Memory B cell (primary cell): ENCODE data around the gene ADCY9.

Experiments used
- ATAC-seq: fragments of 150-1000 bp; cut with Tn5 transposase; 2 replicates; pipeline ENCODE4 v1.10.0; 2021; ENCODE audit warnings: low read depth, mild to moderate bottlenecking, moderate library complexity
- DNase-seq, 2 donors: peaks; one replicate each; pipeline ENCODE4 v3.0.0; 2022; ENCODE audit warnings: low spot score in 2 of 2
- H3K27ac Mint-ChIP-seq: one replicate; pipeline ENCODE4 v1.8.0; 2022; ENCODE audit warnings: mild to moderate bottlenecking, moderate library complexity, mixed read lengths
- H3K27me3 Mint-ChIP-seq: one replicate; pipeline ENCODE4 v1.8.0; 2022; ENCODE audit warnings: mixed read lengths
- H3K36me3 Mint-ChIP-seq: one replicate; pipeline ENCODE4 v1.8.0; 2022; ENCODE audit warnings: mild to moderate bottlenecking, mixed read lengths
- H3K4me1 Mint-ChIP-seq: one replicate; pipeline ENCODE4 v1.8.0; 2022; ENCODE audit warnings: mixed read lengths
- H3K4me3 Mint-ChIP-seq: one replicate; pipeline ENCODE4 v1.8.0; 2022; ENCODE audit warnings: mild to moderate bottlenecking, moderate library complexity, mixed read lengths
- H3K9me3 Mint-ChIP-seq: one replicate; pipeline ENCODE4 v1.8.0; 2022; ENCODE audit warnings: mixed read lengths

ADCY9 gene

DNA sequence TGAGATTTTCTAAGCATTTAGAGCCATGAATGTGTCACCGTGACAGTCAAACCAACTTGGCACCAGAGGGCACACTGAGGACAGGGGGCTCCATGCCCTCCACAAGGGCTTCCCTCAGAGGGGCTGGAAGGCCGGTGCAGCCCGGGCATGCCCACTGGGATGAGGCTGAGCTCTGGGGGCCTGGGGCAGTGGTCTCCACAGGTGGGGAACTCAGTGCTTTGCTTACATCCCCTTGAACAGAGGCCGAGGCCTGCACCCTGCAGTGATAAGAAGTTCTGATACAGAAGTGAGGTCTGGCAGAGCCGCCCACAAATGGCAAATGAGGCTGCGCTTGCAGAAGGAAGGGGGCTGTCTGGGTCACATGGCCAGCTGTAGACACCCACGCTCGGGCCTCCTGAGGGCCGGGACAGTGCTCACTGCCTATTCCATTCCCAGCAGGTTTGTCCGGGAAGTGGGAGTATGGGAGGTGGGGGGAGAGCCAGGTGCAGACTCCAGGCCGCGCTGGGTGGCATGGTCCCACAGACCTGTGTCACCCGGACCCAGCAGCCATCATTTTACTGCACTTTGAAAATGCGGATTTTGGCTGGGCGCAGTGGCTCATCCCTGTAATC lies 118.9 kb downstream of the ADCY9 start:
- DNase-seq (no peak), ATAC-seq (no peak)
- Mint-ChIP-seq H3K36me3 (no peaks in the 10 kb centered on the region), H3K4me1 (no peaks in the 10 kb centered on the region), H3K27me3 (no peaks in the 10 kb centered on the region), H3K4me3 (no peak overlapping the region), H3K9me3 (no peaks in the 10 kb centered on the region), H3K27ac (no peak overlapping the region)

DNA sequence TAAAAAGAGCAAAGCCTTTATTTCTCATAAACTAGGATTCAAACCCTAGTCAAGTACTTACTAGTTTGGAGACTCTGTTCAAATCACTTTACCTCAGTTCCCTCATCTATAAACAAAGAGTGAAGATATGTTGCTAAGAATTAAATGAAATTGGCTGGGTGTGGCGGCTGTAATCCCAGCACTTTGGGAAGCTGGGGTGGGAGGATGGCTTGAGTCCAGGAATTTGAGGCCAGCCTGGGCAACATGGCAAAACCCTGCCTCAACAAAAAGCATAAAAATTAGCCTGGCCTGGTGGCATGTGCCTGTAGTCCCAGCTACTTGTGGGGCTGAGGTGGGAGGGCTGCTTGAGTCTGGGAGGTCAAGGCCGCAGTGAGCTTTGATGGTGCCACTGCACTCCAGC lies 121.2 kb downstream of the ADCY9 start:
- no peak for DNase-seq
- Mint-ChIP-seq H3K4me1 (no peaks in the 10 kb centered on the region), H3K27me3 (no peaks in the 10 kb centered on the region), H3K4me3 (no peak overlapping the region), H3K9me3 (no peaks in the 10 kb centered on the region), H3K36me3 (no peaks in the 10 kb centered on the region), H3K27ac (no peak overlapping the region)
- ATAC-seq, result no peak

DNA sequence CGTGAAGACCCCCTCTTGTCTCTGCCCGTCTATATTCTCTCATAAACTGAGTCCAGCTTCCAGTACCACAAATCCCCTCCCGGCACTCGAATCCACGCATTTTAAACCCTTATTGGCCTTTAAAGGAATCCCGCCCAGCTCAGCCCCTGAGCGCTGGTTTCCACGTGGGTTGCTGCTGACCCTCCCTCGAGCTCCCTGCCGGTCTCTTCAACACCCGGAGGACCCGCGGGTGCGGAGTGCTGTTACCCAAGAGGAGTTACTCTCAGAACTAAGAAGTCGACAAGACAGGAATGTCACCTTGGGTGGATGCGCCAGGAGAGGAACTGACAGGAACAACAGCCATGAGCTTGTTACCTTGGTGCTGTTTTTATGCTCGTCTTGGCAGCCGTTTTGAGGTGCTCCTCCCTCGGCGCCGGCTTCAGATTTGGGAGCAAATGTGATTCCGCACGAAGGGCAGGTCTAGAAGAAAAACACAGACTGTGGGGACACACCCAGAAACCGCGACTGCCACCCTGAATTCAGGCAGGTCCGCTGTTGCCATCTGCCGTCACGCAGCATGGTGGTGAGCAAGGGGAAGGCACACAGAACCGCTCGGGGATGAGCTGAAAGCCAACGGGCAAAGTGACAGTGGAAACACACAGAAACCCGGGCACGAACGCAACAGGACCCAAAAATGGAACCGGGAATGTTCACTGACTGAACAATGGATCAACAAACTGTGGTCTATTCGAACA lies 123.0 kb downstream of the ADCY9 start:
- H3K27ac Mint-ChIP-seq, result no peak overlapping the region
- H3K27me3 Mint-ChIP-seq, result no peaks in the 10 kb centered on the region
- no peak overlapping the region for H3K4me3 Mint-ChIP-seq
- ATAC-seq (no peak), DNase-seq (no peak)
- no peaks in the 10 kb centered on the region for H3K36me3 Mint-ChIP-seq
- H3K4me1 Mint-ChIP-seq, result no peaks in the 10 kb centered on the region
- H3K9me3 Mint-ChIP-seq, result no peaks in the 10 kb centered on the region

DNA sequence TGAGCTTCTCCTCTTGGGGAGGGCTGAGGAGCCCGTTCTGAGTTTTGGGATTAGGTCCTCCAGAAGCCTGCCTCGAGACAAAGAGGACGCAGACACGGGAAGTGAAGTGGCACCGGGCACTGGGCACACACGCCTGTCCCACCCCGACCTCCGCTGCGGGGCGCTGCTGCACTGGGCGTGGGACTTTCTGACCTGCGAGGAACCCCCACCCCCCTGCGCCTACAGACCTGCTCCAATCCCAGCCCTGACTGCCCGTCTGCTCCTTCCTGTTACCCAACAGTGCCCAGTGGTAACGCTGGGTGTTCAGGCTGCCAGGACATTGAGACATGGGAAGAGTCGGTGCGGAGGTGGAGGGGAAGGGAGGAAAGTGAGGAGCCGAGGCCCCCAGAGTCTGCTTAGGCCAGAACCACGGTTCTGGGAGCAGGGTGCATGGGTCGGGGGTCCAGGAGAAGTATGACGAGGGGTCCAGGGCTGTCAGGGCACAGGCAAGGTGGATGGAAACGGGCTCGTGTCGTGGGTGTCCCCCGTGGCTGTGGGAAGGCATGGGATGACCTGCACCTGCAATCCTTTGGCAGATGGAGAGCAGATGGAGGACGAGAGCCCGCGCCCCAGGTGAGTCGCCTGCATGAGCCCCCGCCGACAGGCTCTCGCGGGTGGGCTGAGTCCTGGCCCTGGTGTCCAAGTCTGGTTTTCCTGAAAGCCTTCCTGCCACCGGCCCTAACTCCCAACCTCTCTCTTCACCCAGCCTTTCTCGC lies 123.8 kb downstream of the ADCY9 start:
- no peaks in the 10 kb centered on the region for H3K4me1 Mint-ChIP-seq

DNA sequence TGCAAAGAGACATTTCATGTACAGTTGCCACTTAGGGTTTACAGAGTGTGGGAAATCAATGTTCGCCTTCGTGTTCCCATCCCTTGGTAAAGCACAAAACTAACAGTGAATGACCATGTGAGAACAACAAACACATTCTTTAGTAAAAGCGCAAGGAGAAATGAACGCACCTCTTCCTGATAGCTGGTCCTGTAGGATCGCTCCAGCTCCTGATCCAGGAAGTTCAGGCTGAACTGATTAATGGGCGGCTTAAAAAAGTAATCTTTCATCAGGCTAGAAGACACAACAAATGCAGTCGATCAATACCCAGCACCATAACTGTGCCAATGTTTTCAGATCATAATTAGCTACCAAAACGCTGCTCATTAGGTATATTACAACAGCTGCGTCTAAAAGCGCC lies 127.4 kb downstream of the ADCY9 start:
- DNase-seq, result no peak
- Mint-ChIP-seq H3K4me3 (no peak overlapping the region), H3K27ac (no peak overlapping the region), H3K36me3 (peaks cover 8% of the 10 kb centered on the region), H3K9me3 (no peaks in the 10 kb centered on the region), H3K4me1 (no peaks in the 10 kb centered on the region), H3K27me3 (peaks cover 8% of the 10 kb centered on the region)
- ATAC-seq, result no peak

More for the DNA sequence above, 123.8 kb downstream of the ADCY9 start:
- Mint-ChIP-seq H3K27me3 (peaks cover 5% of the 10 kb centered on the region), H3K4me3 (no peak overlapping the region), H3K36me3 (peaks cover 4% of the 10 kb centered on the region), H3K27ac (no peak overlapping the region), H3K9me3 (no peaks in the 10 kb centered on the region)
- DNase-seq (no peak), ATAC-seq (no peak)

DNA sequence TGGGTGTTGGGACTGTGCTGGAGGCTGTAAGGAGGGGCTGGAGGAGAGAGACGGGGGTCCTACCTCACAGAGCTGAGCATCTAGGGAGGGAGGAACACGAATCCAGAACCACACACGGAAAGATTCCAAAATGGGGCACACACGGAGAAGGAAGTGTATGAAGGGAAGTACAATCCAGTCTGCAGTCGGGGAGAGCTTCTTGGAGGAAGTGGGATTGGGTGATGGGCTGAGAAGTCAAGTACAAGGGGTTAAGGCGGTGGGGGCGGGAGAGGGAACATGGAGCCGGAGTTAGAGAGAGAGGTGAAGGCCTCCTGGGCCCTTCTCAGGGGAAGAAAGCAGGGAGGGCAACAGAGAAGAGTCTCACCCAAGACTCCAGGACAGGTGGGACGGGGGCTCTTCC lies 128.2 kb downstream of the ADCY9 start:
- ATAC-seq (no peak), DNase-seq (no peak)
- peaks cover 2% of the 10 kb centered on the region for H3K4me1 Mint-ChIP-seq

DNA sequence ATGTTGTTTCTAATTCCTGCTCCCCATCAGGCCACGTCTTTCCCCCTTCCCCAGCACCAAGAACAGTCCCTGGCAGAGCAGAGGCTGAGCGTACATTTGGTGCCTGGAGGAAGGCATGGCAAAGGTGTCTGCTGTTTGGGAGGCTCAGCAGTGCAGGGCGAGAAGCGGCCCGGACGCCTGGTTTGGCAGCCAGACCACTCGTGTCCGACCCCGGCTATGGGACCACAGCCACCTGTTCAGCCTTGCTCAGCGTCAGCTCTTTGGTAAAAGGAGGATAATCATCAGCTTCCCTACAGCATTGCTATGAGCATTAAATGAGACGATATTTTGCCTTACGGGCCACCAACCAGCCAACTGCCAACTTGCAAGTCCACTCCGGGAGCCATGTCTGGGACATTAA lies 129.0 kb downstream of the ADCY9 start:
- DNase-seq, result no peak
- H3K4me1 Mint-ChIP-seq, result peaks cover 2% of the 10 kb centered on the region
- H3K4me3 Mint-ChIP-seq, result no peak overlapping the region
- H3K27ac Mint-ChIP-seq, result no peak overlapping the region
- peaks cover 8% of the 10 kb centered on the region for H3K36me3 Mint-ChIP-seq
- peaks cover 14% of the 10 kb centered on the region for H3K27me3 Mint-ChIP-seq
- no peaks in the 10 kb centered on the region for H3K9me3 Mint-ChIP-seq
- ATAC-seq, result no peak

More for the DNA sequence above, 128.2 kb downstream of the ADCY9 start:
- Mint-ChIP-seq H3K36me3 (peaks cover 8% of the 10 kb centered on the region), H3K27ac (peak overlapping the region; percentile 3), H3K9me3 (no peaks in the 10 kb centered on the region), H3K27me3 (peaks cover 11% of the 10 kb centered on the region), H3K4me3 (no peak overlapping the region)

DNA sequence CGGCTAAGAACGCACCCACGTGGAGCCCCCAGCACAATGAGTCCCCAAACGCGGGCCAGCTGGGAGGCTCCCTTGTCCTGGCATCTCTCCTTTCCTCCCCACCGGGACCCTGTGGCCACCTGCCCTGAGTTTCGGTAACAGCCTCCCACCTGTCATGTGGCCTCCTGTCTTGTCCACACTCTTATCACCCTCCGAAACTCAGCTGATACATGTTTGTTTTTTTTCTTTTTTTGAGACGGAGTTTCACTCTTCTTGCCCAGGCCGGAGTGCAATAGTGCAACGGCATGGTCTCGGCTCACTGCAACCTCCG lies 130.1 kb downstream of the ADCY9 start:
- H3K27me3 Mint-ChIP-seq, result peaks cover 14% of the 10 kb centered on the region
- H3K9me3 Mint-ChIP-seq, result no peaks in the 10 kb centered on the region
- DNase-seq, result no peak
- H3K4me3 Mint-ChIP-seq, result no peak overlapping the region
- H3K36me3 Mint-ChIP-seq, result peaks cover 8% of the 10 kb centered on the region
- H3K27ac Mint-ChIP-seq, result no peak overlapping the region
- no peak for ATAC-seq
- H3K4me1 Mint-ChIP-seq, result peaks cover 2% of the 10 kb centered on the region

DNA sequence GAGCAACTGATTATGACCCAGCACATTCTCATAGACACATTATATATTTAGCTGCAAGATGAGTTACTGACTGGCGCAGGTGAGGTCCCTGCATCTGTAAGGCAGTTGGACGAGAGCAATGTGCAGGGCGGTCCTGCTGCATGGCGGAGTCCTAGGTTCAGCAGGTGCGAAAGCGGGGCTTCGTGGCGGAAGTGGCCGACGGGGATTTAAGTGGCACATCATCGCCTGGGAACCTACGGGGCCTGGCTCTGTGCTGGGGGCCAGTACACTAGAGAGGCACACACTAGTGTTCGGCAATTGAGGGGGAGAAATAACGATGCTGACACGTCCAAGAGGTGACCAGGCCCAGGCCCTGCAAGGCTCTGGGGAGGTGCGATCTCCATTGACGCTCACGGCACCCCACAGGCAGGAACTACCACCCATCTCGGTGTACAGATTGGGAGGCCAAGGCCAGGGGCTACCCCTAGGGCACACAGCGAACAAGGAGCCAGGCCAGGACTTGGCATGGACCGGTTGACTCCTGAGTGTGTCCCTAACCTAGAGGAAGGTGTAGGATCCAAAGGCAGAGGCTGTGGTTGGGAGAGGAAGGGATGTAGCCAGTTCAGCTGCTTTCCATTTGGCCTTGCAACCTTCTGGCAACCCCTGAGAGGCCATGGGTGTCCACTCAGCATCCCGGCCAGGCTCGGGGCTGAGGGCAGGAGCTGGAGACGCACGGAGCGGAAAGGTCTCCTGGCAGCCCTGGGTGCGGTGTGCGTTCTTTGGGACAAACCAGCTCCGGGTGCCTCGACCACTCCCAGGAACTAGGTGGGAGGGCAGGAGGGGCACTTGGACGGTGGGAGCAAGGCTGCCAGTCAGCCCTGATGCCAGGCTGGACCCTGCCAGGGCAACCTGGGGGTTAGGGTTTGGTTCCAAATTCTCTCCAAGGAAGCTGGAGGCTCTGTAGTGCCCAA lies 131.9 kb downstream of the ADCY9 start:
- H3K4me3 Mint-ChIP-seq, result no peak overlapping the region

DNA sequence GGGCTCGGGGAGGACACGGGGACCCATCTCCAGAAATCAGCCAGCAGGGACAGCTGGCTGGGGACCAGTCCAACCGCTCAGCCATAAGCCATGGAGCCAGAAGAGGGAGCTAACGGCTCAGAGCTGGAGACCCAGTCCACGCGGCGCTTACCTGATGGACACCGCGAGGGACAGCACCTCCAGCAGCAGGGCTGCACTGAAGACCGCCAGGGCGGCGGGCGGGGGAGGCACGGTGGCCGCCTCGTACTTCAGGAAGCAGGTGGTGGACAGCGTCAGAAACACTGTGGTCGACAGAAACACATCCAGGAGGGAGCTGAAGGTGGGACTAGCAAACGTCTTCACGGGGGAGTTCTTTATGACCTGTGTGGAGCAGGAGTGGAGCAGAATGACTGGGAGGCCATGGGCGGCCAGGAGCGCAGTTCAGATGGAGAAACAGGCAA lies 133.1 kb downstream of the ADCY9 start:
- Mint-ChIP-seq H3K9me3 (no peaks in the 10 kb centered on the region), H3K27me3 (peaks cover 13% of the 10 kb centered on the region), H3K4me3 (no peak overlapping the region), H3K4me1 (peaks cover 2% of the 10 kb centered on the region), H3K36me3 (peaks cover 7% of the 10 kb centered on the region), H3K27ac (no peak overlapping the region)
- ATAC-seq (no peak), DNase-seq (no peak)

More for the DNA sequence above, 131.9 kb downstream of the ADCY9 start:
- H3K4me1 Mint-ChIP-seq, result peaks cover 2% of the 10 kb centered on the region
- no peak for DNase-seq
- H3K27ac Mint-ChIP-seq, result no peak overlapping the region
- no peaks in the 10 kb centered on the region for H3K9me3 Mint-ChIP-seq
- H3K27me3 Mint-ChIP-seq, result peaks cover 14% of the 10 kb centered on the region
- H3K36me3 Mint-ChIP-seq, result peaks cover 8% of the 10 kb centered on the region
- ATAC-seq, result no peak

DNA sequence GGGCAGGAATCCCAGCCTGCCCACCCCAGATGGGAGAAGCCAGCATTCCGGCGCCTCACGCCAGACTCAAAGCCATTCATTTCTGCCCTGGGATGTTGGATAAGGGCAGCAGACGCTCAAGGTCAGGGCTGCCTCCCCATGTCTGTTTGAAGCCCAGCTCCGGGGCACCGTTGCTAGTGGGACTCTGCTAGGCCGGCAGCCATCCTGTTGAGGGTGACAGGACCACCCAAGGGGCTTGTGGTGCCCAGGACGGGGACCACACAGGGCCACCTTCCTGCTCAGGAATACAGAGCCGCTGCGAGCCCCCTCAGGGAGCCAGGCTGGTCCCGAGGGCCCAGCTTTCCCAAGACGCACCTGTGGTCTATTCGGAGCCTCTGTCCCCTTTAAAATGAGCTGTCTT lies 134.0 kb downstream of the ADCY9 start:
- H3K27me3 Mint-ChIP-seq, result peaks cover 10% of the 10 kb centered on the region
- H3K27ac Mint-ChIP-seq, result no peak overlapping the region
- ATAC-seq, result no peak
- H3K4me1 Mint-ChIP-seq, result peaks cover 2% of the 10 kb centered on the region
- no peak overlapping the region for H3K4me3 Mint-ChIP-seq
- no peaks in the 10 kb centered on the region for H3K9me3 Mint-ChIP-seq
- H3K36me3 Mint-ChIP-seq, result peaks cover 3% of the 10 kb centered on the region
- DNase-seq, result no peak

DNA sequence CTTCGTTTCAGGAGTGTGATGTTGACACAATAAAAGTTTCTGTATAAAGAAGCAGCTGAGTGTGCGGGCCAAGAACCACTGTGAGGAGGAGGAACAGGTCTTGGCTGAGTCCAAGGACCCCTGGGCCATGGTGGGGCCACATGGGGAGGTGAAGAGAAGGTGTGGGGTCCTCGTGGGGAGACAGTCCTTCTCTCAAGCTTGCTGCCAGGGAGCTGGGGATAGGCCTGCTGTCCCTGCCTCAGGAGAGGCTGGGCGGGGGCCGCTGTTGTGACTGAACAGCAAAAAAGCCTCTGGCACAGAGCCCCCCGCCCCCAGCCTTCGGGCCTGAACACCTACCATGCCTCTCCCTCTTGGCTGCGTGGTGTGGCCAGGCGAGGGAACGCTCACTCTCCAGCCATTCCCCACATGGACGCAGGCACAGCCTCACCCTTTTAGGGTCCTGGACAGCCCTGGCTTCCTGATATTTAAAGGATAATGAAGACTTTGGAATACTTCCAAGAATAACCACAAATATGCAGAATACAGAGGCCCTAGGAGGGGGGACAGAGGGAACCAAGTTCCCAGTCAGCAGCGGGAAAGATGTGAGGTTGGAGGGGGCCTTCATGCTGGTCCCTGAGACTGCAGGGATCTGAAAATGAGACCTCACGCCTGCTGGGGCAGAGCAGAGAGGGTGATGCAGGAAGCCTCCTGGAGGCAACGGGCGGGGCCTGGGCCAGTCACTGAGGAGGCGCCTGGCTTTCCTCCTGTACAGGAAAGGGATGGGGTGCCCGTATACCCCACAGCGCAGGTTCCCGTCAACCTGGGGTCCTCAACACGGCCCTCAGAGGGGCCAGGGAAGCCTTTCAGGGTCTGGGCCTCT lies 135.8 kb downstream of the ADCY9 start:
- Mint-ChIP-seq H3K9me3 (no peaks in the 10 kb centered on the region), H3K4me1 (peaks cover 2% of the 10 kb centered on the region), H3K4me3 (no peak overlapping the region), H3K27me3 (peaks cover 10% of the 10 kb centered on the region), H3K36me3 (peaks cover 2% of the 10 kb centered on the region), H3K27ac (no peak overlapping the region)
- DNase-seq (no peak), ATAC-seq (no peak)

DNA sequence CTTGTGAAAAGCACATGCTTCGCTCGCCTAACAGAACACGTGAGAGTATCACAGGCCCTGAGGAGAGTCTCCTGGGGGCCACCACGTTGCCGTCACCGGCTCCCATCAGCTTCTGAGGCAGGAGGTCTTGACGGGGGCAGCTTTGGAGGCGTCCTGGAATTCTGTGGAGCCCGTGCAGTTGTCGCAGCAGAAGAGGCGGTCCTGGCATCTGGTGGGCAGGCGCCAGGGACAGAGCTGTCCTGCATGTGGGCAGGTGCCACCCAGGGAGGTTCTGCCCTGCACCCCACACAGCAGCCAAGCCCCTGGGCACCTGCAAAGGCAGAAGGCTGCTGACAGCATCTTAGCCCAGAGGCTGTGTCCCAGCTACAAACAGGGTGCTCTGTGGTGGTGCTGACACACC lies 136.7 kb downstream of the ADCY9 start:
- Mint-ChIP-seq H3K9me3 (no peaks in the 10 kb centered on the region), H3K27ac (no peak overlapping the region), H3K4me1 (peaks cover 2% of the 10 kb centered on the region), H3K36me3 (peaks cover 2% of the 10 kb centered on the region), H3K27me3 (peaks cover 10% of the 10 kb centered on the region), H3K4me3 (no peak overlapping the region)
- ATAC-seq (no peak), DNase-seq (no peak)
